BJ (cell line): ENCODE results near the gene HBA2. TPM values are rescaled to one million over a fixed set of nuclear protein-coding genes. Genes with fewer than 3 reads are reported as not detected.
"Not testable (repeated sequence)": the region's sequence is repeated elsewhere in the genome, so short reads cannot be mapped to it uniquely, and the experiment has no call there.

Experiments used
- CTCF ChIA-PET: fragments of 350-600 bp; formaldehyde crosslinking; extraction: SDS; loops from one replicate; lab custom pipeline; 2021; ENCODE audit warnings: antibody characterized with exemption, inconsistent platforms; lab: Yijun Ruan, JAX
- POLR2A ChIA-PET: fragments of 300-600 bp; sonication (Branson Sonifier 250); formaldehyde crosslinking; extraction: SDS; loops from one replicate; lab custom pipeline; 2021; ENCODE audit warnings: antibody characterized with exemption; lab: Charles Lee
- DNase-seq: peaks from one replicate; pipeline ENCODE4 v3.0.0-alpha.2; 2011; ENCODE audit warnings: low read depth
- H3K27me3 ChIP-seq: 2 replicates; pipeline ENCODE4 v1.6.0; 2011; ENCODE audit warnings: low read length; ENCODE audit not compliant: control insufficient read depth, insufficient read depth
- H3K36me3 ChIP-seq: 2 replicates; pipeline ENCODE4 v1.5.1; 2011; ENCODE audit warnings: low read length; ENCODE audit not compliant: control insufficient read depth, insufficient read depth
- H3K4me3 ChIP-seq: 2 replicates; pipeline ENCODE4 v1.5.1; 2011; ENCODE audit warnings: low read depth, mild to moderate bottlenecking, control low read depth, low read length
- polyA plus RNA-seq: library from polyadenylated mRNA; depleted of rRNA; stranded (reverse); fragments of >200 nt; gene quantifications from 2 replicates; pipeline ENCODE4 v1.2.3, GENCODE V29; 2011
- TF ChIP-seq, protein P1 (sequence below): IDR thresholded peaks from 2 replicates; pipeline ENCODE4 v1.5.1; 2011; ENCODE audit warnings: low read depth, mild to moderate bottlenecking, control low read depth, inconsistent platforms, low read length, moderate library complexity; ENCODE audit not compliant: insufficient read depth

The HBA2 gene
- polyA plus RNA-seq, 1 experiment: 0.17 TPM

DNA sequence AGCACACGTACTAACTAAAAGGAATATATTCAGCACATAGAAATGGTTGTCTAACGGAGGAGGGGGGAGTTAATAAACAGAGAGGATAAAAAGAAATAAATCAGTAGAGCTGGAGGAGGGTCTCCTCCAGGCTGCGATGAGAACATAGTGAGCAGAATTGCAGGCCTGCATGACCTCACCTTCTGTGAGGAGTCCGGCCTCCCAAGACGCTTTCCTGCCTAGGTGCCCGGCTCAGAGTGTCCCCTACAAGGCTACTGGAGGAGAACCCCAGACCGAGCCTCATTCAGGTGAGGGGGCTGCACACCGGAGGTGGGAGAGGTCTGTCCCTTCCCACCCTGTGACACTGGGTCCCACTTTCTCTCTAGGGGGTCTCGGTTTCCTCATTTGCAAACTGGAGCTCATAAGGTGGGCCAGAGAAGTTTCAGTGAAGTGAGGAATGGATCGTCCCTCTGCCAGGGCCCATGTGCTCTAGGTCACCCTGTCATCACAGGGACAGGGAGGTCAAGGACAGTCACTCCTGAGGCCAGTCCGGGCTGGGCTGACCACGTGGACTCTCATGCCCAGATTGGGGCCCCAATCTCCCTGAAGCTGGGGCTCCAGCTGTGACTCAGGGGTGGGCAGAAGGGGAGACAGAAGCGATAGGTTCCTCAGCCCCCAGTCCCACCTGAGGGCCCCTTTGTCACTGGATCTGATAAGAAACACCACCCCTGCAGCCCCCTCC is 10.2 kb upstream of the HBA2 start:
- no peak overlapping the region for H3K4me3 ChIP-seq
- POLR2A ChIA-PET: no interaction called here
- TF ChIP-seq, protein P1, sequence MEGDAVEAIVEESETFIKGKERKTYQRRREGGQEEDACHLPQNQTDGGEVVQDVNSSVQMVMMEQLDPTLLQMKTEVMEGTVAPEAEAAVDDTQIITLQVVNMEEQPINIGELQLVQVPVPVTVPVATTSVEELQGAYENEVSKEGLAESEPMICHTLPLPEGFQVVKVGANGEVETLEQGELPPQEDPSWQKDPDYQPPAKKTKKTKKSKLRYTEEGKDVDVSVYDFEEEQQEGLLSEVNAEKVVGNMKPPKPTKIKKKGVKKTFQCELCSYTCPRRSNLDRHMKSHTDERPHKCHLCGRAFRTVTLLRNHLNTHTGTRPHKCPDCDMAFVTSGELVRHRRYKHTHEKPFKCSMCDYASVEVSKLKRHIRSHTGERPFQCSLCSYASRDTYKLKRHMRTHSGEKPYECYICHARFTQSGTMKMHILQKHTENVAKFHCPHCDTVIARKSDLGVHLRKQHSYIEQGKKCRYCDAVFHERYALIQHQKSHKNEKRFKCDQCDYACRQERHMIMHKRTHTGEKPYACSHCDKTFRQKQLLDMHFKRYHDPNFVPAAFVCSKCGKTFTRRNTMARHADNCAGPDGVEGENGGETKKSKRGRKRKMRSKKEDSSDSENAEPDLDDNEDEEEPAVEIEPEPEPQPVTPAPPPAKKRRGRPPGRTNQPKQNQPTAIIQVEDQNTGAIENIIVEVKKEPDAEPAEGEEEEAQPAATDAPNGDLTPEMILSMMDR: no peak
- no peak for DNase-seq
- CTCF ChIA-PET: no interaction called here
- no peaks in the 10 kb centered on the region for H3K36me3 ChIP-seq
- H3K27me3 ChIP-seq: peaks cover 21% of the 10 kb centered on the region

- DNase-seq, H3K36me3 ChIP-seq, POLR2A ChIA-PET, H3K4me3 ChIP-seq, CTCF ChIA-PET: not testable (repeated sequence)
- H3K27me3 ChIP-seq: peaks cover 26% of the 10 kb centered on the region
These were observed 9.5 kb upstream of the HBA2 start for GRCh38 chr16:163139-163538.

GRCh38 chr16:163696-164095 is 9.0 kb upstream of the HBA2 start:
- H3K36me3 ChIP-seq, CTCF ChIA-PET, H3K4me3 ChIP-seq, POLR2A ChIA-PET, DNase-seq: not testable (repeated sequence)
- peaks cover 30% of the 10 kb centered on the region for H3K27me3 ChIP-seq

DNA sequence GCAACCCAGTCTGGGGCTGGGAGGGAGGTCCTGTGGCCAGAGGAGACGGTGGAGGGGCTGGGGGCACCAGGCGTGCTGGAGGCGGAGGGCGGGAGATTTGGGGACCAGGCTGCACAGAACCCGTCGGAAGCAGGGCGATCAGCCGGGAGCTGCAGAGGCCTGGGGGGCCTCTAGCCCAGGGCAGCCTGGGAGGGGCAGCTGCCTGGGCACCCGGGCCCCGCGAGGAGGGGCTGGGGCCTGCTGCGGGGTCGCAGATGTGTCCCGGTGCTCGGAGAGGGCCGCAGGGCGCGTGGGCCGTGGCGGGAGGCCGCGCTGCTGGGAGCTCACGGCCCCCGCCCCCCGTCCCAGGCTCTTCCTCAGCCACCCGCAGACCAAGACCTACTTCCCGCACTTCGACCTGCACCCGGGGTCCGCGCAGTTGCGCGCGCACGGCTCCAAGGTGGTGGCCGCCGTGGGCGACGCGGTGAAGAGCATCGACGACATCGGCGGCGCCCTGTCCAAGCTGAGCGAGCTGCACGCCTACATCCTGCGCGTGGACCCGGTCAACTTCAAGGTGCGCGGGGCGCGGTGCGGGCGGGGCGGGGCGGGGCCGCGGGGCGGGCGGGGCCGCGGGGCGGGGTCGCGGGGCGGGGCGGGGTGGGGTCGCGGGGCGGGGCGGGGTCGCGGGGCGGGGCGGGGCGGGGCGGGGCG is 8.4 kb upstream of the HBA2 start:
- DNase-seq, H3K36me3 ChIP-seq, POLR2A ChIA-PET, H3K4me3 ChIP-seq, CTCF ChIA-PET: not testable (repeated sequence)
- peaks cover 33% of the 10 kb centered on the region for H3K27me3 ChIP-seq

GRCh38 chr16:164827-165538 is 7.7 kb upstream of the HBA2 start:
- ChIA-PET CTCF (no interaction called here), POLR2A (no interaction called here)
- TF ChIP-seq, protein P1: no peak
- Histone ChIP-seq H3K36me3 (no peaks in the 10 kb centered on the region), H3K4me3 (no peak overlapping the region), H3K27me3 (peaks cover 33% of the 10 kb centered on the region)
- no peak for DNase-seq

- TF ChIP-seq, protein P1: no peak
- H3K4me3 ChIP-seq: no peak within 1 kb of the TSS
- H3K27me3 ChIP-seq: peaks cover 36% of the 10 kb centered on the region
- DNase-seq: no peak
- POLR2A ChIA-PET: no interaction called here
- no peaks in the 10 kb centered on the region for H3K36me3 ChIP-seq
- CTCF ChIA-PET: no interaction called here
These were observed 6.9 kb upstream of the HBA2 start, which contains the start of gene HBM for GRCh38 chr16:165539-166374. HBM (plus strand) TSS chr16:165978; CDS start chr16:165998, 20 bp downstream.
